NCI-H2107 treated with DMSO at 0.1 percent for 48 hours (cell line): ENCODE data around the gene PM20D1.

ENCODE experiments used
- DNase-seq: peaks from one replicate; lab custom pipeline; 2025; ENCODE audit not compliant: unreplicated experiment; lab: John Stamatoyannopoulos, UW

PM20D1 gene

DNA sequence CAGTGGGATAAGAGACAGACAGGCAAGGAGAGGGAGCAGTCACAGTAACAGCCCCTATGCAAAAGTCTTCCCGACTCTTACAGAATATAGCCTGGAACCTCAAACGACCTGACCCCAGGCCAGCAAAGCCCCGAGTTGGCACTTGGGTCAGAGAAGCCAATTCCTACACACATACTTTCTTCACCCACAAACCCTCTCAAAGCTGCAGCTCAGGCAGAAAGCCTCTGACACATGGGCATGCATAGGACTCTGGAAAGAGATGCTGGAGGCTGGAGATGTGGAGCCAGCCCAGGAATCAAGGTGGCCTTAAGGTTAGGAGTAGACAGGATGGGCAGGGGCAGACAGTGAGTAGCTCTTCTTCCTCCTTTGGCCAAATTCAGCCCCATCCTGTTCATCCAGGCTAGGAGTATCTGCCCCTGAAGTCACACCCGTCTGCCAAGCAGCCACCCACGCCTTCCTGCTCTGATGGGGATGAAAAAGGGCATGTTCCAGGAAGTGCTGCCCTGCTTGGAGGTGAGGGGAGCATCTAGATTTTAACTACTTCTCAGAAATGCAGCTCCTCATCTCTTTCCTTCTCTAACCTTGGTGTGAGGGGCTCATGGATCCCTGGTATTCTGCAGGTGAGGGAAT lies 44.7 kb downstream of the PM20D1 start:
- no peak for DNase-seq

DNA sequence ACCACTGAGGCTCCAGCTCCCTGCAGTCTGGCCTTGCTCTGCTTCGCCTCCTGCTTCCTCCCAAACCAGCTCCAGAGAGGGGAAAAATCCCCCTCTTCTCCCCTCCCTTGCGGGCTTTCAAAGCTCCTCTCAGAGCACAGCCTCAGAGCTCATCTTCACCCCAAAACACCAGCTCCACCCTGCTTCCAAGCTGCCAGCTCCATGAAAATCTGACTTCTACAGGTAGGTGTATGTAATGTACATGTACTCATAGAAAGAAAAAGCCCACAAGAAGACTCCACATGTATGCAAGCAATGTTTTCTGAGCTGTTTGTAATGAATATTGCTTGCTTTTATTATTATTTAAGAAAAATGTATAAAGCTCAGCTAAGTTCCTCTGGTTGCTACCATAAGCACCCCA lies 45.3 kb downstream of the PM20D1 start:
- no peak for DNase-seq

DNA sequence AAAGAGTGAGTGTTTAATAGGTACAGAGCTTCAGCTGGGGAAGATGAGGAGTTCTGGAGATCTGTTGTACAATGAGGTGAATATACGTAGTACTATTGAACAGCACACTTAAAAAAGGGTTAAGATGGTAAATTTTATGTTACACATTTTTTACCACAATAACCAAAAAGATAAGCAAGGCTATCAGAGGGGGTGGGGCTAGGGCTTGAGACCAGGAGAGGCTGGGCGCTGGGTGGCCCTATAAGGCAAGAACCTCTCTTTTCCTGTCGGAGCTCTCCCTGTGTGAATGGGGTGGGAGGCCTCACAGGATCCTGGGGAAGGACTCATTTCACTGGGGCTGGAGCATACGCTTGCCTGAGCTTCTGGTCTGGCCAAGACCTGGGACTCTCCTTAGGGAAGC lies 45.9 kb downstream of the PM20D1 start:
- DNase-seq, result no peak

DNA sequence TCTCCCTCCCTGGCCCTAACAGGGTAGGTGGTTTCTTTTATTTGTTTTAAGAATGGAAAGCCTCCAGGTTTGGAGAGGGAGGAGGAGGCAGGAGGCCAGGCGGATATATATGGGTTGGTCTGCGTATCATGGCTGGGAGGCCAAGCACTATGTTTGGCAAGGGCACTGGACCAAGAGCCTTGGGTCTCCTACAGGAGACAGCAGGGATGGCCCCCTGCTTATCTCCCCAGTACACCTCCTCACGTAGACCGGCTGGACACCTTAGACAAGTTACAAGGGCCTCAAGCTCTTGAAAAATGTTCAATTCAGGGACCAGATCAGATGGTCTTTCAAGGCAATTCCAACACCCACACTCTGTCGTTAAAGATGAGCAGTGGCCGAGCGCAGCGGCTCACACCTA lies 47.9 kb downstream of the PM20D1 start:
- DNase-seq, result no peak

DNA sequence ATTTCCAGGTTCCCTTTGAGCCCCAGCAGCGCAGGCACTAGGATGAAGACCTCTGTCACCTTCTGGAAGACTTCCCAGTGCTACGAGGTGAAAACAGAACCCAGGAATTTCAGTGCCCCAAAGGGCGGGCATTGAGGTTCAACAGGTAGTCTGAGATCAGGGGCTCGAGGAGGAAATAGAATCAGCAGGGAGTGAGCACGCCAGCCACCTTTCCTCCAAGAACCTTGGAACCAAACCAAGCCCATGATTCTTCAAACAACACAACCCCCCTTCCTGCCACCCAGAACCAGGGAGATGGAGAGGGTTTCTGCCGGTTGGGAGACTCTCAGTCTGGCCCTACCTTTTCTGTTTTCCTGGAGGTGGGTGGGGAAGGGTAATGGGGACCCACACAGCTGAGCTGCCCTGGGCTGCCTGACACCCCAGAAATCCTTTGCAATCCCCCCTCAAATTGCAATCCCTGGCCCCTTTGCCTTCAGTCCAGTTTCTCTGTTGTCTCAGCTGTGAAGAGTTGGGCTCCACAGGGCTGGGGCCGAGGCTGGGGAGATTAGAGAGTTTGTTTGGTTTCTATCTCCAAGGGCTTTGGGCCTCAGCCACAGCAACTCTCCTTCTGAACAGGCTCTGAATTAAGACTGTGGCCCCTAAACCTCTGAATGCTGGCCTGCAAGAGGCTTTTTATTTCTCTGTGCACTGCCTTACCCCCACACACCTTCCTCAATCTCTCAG lies 48.8 kb downstream of the PM20D1 start:
- DNase-seq, result no peak

DNA sequence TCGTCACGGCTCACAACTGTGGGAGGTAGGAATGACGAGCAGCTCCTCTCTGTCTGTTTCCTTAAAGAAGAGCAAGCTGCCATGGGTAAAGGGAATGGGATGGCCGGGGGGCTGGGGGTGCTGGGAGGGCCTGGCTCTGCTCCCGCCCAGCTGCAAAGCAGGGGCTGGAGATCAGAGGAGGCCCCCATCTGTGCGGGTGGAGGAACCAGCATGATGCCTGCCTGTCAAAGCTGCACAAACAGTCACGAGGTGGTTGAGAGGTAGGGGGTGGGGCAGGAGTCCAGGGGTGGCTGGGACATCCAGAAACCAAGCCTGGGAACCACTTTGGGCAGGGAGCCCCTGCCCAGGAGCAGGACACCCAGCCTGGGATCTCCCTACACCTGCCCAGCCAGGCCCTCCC lies 49.5 kb downstream of the PM20D1 start:
- DNase-seq, result no peak

DNA sequence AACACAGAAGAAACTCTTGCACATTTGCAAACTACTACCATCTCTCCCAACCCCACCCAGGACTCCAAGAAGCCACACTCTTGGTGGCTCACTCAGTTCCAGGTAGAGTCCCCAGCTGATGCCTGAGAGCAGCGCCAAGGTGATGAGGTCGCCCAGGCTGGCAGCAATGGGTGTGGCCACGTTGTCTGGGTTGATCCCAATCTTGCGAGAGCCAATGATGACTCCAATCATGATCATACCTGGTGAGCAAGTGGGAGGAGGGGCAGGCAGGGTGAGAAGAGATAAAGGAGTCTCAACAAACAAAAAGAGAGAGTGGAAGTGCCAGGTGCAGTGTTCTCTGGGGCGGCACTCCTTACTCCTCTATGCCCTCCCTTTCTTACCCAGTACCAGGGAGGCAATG lies 51.4 kb downstream of the PM20D1 start:
- DNase-seq, result no peak

DNA sequence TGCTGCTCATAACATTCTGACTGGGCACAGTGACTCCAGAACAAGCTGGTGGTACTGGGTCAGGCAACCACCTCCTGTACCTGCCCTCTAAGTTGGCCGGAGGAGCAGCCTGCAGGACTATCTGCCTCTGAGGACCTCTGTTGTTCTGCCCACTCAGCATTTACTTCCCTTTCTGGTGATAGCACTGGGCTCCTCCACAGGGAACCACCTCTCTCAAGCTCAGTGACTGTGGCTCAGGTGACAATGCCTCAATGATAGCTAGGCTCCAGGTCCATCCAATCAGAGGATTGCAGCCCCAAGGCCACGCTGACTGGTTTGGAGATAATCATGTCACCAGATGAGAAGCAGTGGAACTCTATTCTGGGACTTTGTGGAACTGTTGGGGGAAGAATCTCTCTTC lies 52.8 kb downstream of the PM20D1 start:
- no peak for DNase-seq

DNA sequence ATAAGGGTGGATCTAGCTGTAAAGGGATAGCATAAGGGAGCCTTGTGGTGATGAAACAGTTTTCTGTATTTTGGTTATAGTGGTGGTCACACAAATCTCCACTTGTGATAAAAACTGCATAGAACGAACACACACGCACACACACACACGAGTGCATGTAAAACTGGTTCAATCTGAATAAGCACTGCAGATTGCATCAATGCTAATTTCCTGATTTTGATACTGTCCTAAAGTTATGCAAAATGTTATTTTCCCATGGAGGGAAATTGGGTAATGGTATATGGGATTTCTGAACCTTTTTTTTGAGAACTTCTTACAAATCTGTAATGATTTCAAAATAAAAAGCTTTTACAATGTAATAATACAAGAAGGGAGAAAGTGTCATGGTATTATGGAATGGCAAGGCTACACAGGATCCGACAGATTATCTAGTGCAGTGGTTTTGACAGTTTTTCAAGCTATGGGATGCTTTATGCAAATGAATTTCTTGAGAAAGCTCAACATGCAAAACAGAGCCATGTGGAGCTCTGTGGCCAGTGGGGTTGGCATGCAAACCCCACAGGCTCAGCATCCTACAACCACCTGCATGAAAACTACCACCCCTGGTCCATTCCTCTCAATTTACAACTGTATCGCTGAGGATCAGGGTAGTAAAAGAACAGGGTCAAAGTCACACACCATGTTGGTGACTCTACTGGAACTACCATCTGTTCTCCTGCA lies 55.8 kb downstream of the PM20D1 start:
- no peak for DNase-seq

DNA sequence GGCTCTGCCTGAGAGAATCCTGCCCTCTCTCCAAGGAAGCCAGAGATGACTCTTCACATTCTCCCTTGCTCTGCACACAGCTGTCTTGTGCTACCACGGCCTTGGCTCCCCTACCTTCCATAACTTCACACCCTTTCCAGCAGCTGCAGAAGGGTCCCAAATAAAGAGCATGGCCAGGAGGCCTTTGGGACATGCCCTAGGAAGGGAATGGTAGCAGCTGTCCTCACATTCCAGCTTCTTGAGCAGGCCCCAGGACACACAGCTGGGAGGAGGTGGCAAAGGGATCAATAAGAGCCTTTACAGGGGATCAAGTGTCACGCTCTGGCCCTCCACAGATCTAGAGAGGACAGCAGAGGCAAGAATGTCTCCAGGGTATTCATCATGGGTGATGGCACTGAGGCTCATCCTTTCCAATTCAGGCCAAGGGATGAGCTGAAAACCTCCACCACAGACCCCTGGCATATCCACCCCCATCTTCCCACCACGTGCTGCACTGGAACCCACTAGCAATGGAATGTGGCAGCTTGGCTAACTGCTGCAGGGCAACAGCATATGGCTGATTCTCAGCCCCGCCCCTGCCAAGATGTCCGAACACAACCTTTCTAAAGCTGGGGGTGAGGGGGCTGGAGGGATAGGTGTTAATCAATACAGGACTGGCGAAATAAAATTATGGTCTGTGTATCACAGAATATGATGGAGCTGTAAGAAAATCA lies 56.8 kb downstream of the PM20D1 start:
- DNase-seq, result no peak

DNA sequence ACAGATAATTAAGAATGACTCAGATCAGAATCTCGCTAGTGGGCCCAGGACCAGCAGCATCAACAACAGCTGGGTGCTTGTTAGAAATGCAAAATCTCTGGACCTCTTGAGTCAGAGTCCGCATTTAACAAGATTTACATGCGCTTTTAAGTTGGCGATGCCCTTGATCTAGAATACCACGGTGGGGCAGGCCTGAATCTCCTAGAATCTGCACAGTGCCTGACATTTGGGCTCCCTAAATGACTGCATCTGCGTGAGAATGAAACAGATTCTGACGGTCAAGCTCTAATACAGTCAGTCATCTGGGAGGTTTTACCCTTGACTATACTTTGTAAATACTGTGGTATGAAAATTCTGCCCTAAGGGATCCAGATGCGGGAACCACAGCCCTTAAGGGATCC lies 57.5 kb downstream of the PM20D1 start:
- DNase-seq, result no peak

DNA sequence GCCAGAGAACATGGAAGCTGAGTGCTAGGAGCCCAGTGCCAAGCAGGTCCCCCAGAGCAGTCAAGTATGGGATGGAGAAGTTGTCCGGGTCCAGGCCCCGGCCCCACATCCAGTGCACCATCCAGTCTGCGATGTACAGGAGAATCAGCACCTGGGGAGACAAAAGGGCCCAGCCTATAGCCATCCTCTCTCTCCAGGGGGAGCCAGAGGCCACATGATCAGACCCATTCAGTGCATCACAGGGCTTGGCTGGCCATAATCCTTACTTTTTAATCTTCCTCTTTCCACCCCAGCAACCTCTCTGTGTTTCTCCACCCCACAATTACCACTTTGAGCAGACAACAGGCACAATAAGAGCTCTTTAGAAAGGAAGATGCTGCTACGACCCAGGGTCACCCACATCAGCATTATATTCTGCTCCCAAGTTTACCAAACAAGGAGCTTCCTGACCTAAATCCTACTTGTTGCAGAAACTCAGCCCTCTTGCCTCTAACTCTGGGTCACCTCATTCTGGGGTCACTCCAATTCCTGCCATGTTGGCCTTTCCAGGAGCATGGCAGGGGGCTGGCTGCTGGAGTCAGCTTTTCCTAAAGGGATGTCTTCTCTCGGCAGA lies 58.3 kb downstream of the PM20D1 start:
- DNase-seq, result peak; percentile 62

DNA sequence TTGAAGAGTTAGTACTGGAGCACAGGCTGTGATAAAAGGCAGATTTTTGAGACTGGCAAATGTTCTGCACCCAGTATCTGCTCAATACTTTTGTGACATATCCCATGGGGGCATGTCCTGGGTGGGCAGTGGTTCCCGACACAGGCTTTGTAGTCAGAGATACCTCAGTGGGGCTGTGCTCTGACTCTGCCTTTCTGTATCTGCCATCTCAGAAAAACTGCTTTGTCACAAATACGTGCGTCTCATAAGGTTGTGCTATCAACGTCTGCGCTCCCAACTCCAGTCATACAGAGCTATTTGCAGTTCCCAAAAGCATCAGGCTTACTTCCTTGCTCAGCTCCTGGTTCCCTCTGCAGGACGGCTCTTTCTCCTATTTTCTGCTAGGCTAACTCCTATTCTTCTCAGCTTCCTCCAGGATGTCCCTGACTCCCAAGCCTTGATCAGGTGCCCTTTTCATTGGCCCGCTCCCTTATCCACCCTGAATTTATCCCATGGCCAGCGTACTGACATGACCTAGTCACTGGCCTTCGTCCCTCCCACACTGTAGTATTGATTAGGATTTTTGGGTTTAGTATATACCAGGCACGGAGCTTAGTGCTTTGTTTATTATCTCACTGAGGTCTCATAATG lies 62.5 kb downstream of the PM20D1 start:
- DNase-seq, result no peak

DNA sequence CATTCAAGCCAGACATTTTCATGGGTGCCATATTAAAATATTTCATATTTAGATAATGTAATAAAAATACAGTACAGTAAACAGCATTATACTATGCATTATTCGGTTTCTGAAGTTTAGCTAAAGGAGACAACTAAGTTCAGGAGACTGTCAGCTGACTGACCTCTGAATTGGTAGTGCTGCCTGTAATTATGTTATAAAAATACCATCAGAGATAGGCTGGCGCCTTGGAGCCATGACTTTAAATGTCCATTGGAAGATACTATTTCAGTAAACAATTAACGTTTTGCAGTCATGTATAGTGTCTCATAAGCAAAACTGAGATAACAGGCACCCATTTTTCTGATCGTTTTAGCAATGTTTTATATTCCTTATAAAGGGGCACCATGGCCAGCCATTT lies 63.3 kb downstream of the PM20D1 start:
- DNase-seq, result no peak

DNA sequence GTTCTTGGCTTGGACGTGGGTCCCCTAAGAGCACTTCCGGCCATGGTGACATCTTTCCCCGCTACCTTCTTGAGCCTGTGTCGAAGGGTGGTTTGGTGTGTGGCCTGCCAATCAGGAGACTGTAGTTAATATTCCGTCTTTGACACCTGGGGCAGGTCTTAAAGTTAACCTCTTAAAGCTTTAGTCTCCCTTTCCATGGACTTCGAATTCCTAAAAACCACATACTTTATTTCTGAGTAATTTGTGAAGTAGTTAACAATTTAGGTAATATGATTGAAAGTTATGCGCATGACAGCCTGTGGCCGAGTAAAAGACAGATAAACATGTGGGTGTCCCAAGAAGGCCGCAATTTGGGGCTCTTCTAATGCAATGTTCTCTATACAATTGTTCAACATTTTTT lies 64.5 kb downstream of the PM20D1 start:
- no peak for DNase-seq

DNA sequence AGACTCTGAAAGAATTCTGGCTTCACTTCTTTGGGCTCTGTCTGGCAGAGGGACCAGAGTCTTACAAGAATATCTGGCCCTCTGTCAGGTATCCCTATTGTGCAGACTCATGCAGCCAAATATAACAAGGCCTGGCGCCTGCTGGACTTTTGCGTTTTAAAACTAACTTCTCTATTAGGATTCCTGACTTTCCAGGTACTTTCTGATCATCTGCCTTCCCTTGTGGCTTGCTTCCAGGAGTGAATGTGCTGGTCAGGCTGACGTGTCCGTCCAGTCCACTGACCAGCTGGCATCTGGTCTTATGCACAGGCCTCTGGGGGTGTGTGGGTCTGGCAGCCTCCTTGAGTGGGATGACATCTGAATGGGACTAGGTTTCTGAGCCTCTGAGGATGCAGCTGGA lies 66.0 kb downstream of the PM20D1 start:
- no peak for DNase-seq

DNA sequence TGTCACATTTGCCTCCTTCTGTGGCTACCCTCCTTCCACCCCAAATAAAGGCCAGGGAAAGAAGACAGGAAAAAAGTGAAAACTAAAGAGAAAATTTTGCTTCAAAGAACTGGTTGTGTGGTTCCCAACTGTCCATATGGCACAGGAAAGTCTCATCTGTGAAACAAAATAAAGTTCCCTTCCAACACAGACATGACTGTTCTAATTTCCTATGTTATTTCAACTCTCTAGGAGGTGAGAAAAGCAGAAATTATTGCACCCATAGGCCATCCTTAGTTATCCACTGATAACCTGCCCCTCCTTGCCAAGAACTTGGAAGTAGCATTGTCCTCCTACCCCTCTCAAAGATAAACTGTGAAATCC lies 66.5 kb downstream of the PM20D1 start:
- DNase-seq, result no peak

DNA sequence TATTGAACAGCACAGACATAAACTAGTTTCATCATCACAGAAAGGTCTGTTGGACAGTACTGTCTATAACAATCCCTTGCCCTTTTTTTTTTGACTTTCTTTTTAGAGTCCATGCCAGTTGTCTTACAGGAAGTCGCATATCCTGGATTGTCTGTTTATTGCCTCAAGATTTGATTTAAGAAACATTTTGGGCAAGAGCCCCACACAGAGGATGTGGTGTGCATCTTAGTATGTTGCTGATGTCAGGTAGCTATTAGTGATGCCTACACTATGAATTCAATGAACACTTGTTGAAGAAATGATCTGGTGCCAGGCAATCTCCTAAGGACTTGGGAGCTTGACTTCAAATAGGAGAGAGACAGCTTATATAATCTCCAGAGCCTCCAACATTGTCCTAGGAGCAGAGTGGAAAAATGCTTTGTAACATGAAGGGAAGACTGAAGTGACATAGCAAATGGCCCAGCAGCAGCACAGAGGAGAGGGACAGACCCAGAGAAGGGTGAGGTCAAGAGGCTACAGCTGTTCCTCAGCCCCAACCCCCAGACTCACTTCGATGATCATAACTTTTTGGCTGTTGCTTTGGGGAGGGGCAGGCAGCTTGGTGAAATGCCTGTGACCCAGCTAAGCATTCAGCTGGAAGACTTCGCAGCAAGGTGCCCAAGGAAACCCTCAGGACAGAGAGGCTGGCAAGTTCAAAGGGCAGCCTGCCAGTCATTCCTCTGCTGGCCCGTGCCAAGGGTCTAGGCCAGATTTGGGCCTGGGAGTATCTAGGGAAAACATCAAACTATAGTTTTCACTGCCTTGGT lies 67.1 kb downstream of the PM20D1 start:
- DNase-seq, result no peak

DNA sequence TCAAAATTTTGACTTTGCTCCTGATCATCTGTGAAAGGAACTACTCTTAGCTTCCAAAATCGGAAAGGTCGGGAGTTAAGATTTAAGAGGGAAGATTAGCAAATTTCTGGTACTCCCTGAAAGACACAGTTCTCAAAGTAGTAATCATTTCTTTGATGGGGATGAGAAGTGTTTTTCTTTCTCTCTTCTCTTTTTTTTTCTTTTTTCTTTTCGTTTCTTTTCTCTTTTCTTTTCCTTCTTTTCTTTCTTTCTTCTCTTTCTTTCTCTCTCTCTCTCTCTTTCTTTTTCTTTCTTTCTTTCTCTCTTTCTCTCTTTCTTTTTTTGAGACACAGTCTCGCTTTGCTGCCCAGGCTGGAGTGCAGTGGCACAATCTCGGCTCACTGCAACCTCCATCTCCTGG lies 69.6 kb downstream of the PM20D1 start:
- no peak for DNase-seq
